RWPE1 (cell line): ENCODE results near the gene GSK3B.

Source experiments
- CTCF ChIA-PET: fragments of 350-600 bp; sonication (Branson Sonifier 250); formaldehyde crosslinking; extraction: SDS; loops from one replicate; lab custom pipeline; 2021; lab: Yijun Ruan, JAX
- POLR2A ChIA-PET: fragments of 400-600 bp; formaldehyde crosslinking; extraction: SDS; loops from one replicate; lab custom pipeline; 2020; ENCODE audit warnings: antibody characterized with exemption; ENCODE audit not compliant: low non-redundant PET; lab: Yijun Ruan, JAX
- DNase-seq: peaks from one replicate; pipeline ENCODE4 v3.0.0; 2012; ENCODE audit warnings: low spot score
- H3K27ac ChIP-seq: fragments of 450-650 bp; 2 replicates; pipeline ENCODE4 v1.5.1; 2017
- CTCF ChIP-seq: fragments of 450-650 bp; conservative IDR thresholded peaks from 2 replicates; pipeline ENCODE4 v1.5.1; 2017; ENCODE audit warnings: low read depth, mild to moderate bottlenecking

The GSK3B gene

GRCh38 chr3:119885746-119886530 lies 208.3 kb downstream of the GSK3B start:
- ChIA-PET CTCF (no interaction called here), POLR2A (no interaction called here)
- H3K27ac ChIP-seq = no peak overlapping the region
- DNase-seq = no peak
- no peak for TF ChIP-seq CTCF

DNA sequence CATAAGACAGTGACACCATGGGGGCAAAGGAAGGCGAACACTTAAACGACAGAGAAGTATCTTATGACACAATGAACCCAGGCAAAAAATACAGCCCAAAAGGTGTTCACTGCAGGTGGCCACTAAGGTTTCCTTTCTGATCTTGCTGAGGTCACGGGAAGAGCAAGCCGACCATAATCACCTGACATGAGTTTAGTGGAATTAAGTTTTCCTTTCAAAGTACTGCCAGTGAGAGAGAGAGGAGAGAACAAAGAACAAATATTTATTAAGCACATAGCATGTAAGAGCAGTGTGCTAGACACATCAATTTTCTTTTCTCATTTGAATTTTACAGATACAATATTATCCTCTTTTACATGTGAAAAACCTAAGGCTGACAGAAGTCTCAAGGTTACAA lies 210.1 kb downstream of the GSK3B start:
- ChIA-PET POLR2A (no interaction called here), CTCF (interaction anchor here (1.0 kb wide), 1 partner anchor 42 kb away, joined by 4 read pairs; no protein-coding TSS in a partner anchor)
- DNase-seq = no peak
- no peak overlapping the region for H3K27ac ChIP-seq
- no peak for TF ChIP-seq CTCF

DNA sequence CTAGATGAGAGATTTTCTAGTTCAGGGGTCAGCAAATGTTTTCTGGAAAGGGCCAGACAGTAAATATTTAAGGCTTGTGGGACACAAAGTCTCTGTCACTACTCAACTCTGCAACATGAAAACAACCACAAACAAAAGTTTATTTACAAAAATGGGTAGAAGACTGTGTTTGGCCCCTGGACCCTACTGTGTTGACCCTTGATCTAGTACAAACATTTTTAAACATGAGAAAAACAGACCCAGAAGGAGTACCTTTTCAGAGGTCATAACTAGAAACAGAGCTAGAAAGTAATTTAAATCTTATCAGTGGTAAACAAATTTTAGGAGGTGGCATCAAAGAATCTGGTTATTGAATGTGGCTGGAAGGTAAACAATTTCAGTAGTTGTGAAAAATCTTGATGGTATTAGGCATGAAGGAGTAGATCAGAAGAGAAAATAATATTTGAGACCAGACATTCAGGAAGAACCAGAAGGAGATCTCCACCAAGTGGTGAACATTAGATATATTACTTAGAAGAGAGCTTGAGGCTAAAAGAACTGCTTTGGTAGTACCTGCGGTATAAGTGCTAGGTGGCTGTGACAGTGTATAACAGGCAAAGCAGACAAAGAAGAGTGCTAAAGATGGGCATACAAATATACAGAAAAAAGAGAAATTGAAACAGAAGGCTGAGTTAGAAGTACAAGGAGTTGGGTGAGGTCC lies 210.6 kb downstream of the GSK3B start:
- no peak for TF ChIP-seq CTCF
- no peak for DNase-seq
- POLR2A ChIA-PET = no interaction called here
- H3K27ac ChIP-seq = no peak overlapping the region
- CTCF ChIA-PET = interaction anchor here (1.0 kb wide), 1 partner anchor 42 kb away, joined by 4 read pairs; no protein-coding TSS in a partner anchor

- CTCF ChIA-PET = interaction anchor here (0.7 kb wide), 1 partner anchor 52 kb away, joined by 4 read pairs; no protein-coding TSS in a partner anchor
- POLR2A ChIA-PET = no interaction called here
- no peak for TF ChIP-seq CTCF
- no peak overlapping the region for H3K27ac ChIP-seq
- no peak for DNase-seq
These were observed 213.3 kb downstream of the GSK3B start for GRCh38 chr3:119880966-119881365.

GRCh38 chr3:119873646-119874045 lies 220.6 kb downstream of the GSK3B start:
- POLR2A ChIA-PET = no interaction called here
- CTCF ChIA-PET = no interaction called here
- no peak for TF ChIP-seq CTCF
- no peak overlapping the region for H3K27ac ChIP-seq
- DNase-seq = no peak

GRCh38 chr3:119872773-119873172 lies 221.5 kb downstream of the GSK3B start:
- CTCF ChIA-PET = no interaction called here
- DNase-seq = no peak
- H3K27ac ChIP-seq = no peak overlapping the region
- no peak for TF ChIP-seq CTCF
- POLR2A ChIA-PET = no interaction called here
